ENCODE data around the gene ADGRA1. TPM values are rescaled to one million over a fixed set of nuclear protein-coding genes. Genes with fewer than 3 reads are reported as not detected.

The ADGRA1 gene
- total and polyA plus RNA-seq, 7 experiments from 2014 or later: not detected

- Histone ChIP-seq H3K4me1 (ENCODE audit: control insufficient read depth in 2 of 2, insufficient read depth in 2 of 2, low read length in 2 of 2) (no peaks in the 10 kb centered on the region), H3K36me3 (ENCODE audit: control insufficient read depth in 2 of 3, insufficient read depth in 3 of 3, low read length in 3 of 3) (no peaks in the 10 kb centered on the region), H3K27ac (ENCODE audit: low read depth, low read length) (no peak overlapping the region), H3K27me3 (ENCODE audit: control insufficient read depth in 2 of 2, insufficient read depth in 2 of 2, low read length in 2 of 2) (no peaks in the 10 kb centered on the region), H3K4me3 (ENCODE audit: low read length) (no peak overlapping the region), H3K9me3 (ENCODE audit: control insufficient read depth in 2 of 3, low read length in 3 of 3) (no peaks in the 10 kb centered on the region)
- Mint-ChIP-seq H3K4me3 (no peak overlapping the region), H3K27me3 (peaks cover 9 to 21% (median 14%) of the 10 kb centered on the region in 5 donors), H3K4me1 (peaks cover 0 to 3% (median 0%) of the 10 kb centered on the region in 7 donors), H3K9me3 (no peaks in the 10 kb centered on the region), H3K36me3 (no peaks in the 10 kb centered on the region), H3K27ac (no peak overlapping the region)
- CTCF ChIA-PET: no interaction called here
- ATAC-seq (no peak), DNase-seq (peak in 1 of 9 donors; percentile 6)
- intact Hi-C loops (cut with micrococcal nuclease): no loop called here
- POLR2A ChIA-PET: no interaction called here
Observed at GRCh38 chr10:133082685-133083421, 4.9 kb upstream of the ADGRA1 start.

GRCh38 chr10:133083422-133084100 lies 4.2 kb upstream of the ADGRA1 start:
- H3K27me3 Mint-ChIP-seq: peaks cover 9 to 21% (median 14%) of the 10 kb centered on the region in 5 donors
- no peak overlapping the region for H3K27ac Mint-ChIP-seq
- H3K27me3 ChIP-seq (ENCODE audit: control insufficient read depth in 2 of 2, insufficient read depth in 2 of 2, low read length in 2 of 2): no peaks in the 10 kb centered on the region

GRCh38 chr10:133084491-133084890 lies 3.2 kb upstream of the ADGRA1 start:
- ChIA-PET CTCF (no interaction called here), POLR2A (no interaction called here)
- ATAC-seq (no peak), DNase-seq (no peak)
- no peaks in the 10 kb centered on the region for H3K4me1 ChIP-seq (ENCODE audit: control insufficient read depth in 2 of 2, insufficient read depth in 2 of 2, low read length in 2 of 2)
- H3K27ac ChIP-seq (ENCODE audit: low read depth, low read length): no peak overlapping the region
- Mint-ChIP-seq H3K27ac (no peak overlapping the region), H3K4me1 (peaks cover 0 to 3% (median 0%) of the 10 kb centered on the region in 7 donors), H3K4me3 (no peak overlapping the region), H3K27me3 (peaks cover 9 to 28% (median 16%) of the 10 kb centered on the region in 5 donors), H3K36me3 (no peaks in the 10 kb centered on the region), H3K9me3 (no peaks in the 10 kb centered on the region)
- H3K27me3 ChIP-seq (ENCODE audit: control insufficient read depth in 2 of 2, insufficient read depth in 2 of 2, low read length in 2 of 2): no peaks in the 10 kb centered on the region
- H3K9me3 ChIP-seq (ENCODE audit: control insufficient read depth in 2 of 3, low read length in 3 of 3): no peaks in the 10 kb centered on the region
- intact Hi-C loops (cut with micrococcal nuclease): no loop called here
- H3K36me3 ChIP-seq (ENCODE audit: control insufficient read depth in 2 of 3, insufficient read depth in 3 of 3, low read length in 3 of 3): no peaks in the 10 kb centered on the region
- H3K4me3 ChIP-seq (ENCODE audit: low read length): no peak overlapping the region

More at GRCh38 chr10:133083422-133084100, 4.2 kb upstream of the ADGRA1 start:
- DNase-seq (no peak), ATAC-seq (no peak)
- ChIA-PET POLR2A (no interaction called here), CTCF (no interaction called here)
- Mint-ChIP-seq H3K9me3 (no peaks in the 10 kb centered on the region), H3K4me3 (no peak overlapping the region), H3K36me3 (no peaks in the 10 kb centered on the region), H3K4me1 (peaks cover 0 to 3% (median 0%) of the 10 kb centered on the region in 7 donors)
- H3K4me3 ChIP-seq (ENCODE audit: low read length): no peak overlapping the region
- no peaks in the 10 kb centered on the region for H3K36me3 ChIP-seq (ENCODE audit: control insufficient read depth in 2 of 3, insufficient read depth in 3 of 3, low read length in 3 of 3)
- intact Hi-C loops (cut with micrococcal nuclease): no loop called here
- no peaks in the 10 kb centered on the region for H3K9me3 ChIP-seq (ENCODE audit: control insufficient read depth in 2 of 3, low read length in 3 of 3)
- no peak overlapping the region for H3K27ac ChIP-seq (ENCODE audit: low read depth, low read length)
- H3K4me1 ChIP-seq (ENCODE audit: control insufficient read depth in 2 of 2, insufficient read depth in 2 of 2, low read length in 2 of 2): no peaks in the 10 kb centered on the region

- Mint-ChIP-seq H3K36me3 (no peaks in the 10 kb centered on the region), H3K9me3 (no peaks in the 10 kb centered on the region), H3K4me3 (no peak overlapping the region), H3K4me1 (peaks cover 0 to 3% (median 0%) of the 10 kb centered on the region in 7 donors), H3K27ac (no peak overlapping the region), H3K27me3 (peaks cover 9 to 32% (median 16%) of the 10 kb centered on the region in 5 donors)
- Histone ChIP-seq H3K27me3 (ENCODE audit: control insufficient read depth in 2 of 2, insufficient read depth in 2 of 2, low read length in 2 of 2) (no peaks in the 10 kb centered on the region), H3K4me1 (ENCODE audit: control insufficient read depth in 2 of 2, insufficient read depth in 2 of 2, low read length in 2 of 2) (no peaks in the 10 kb centered on the region), H3K36me3 (ENCODE audit: control insufficient read depth in 2 of 3, insufficient read depth in 3 of 3, low read length in 3 of 3) (no peaks in the 10 kb centered on the region), H3K9me3 (ENCODE audit: control insufficient read depth in 2 of 3, low read length in 3 of 3) (no peaks in the 10 kb centered on the region), H3K27ac (ENCODE audit: low read depth, low read length) (no peak overlapping the region), H3K4me3 (ENCODE audit: low read length) (no peak overlapping the region)
- intact Hi-C loops (cut with micrococcal nuclease): no loop called here
- no peak for DNase-seq
- ChIA-PET CTCF (no interaction called here), POLR2A (no interaction called here)
- ATAC-seq: no peak
Observed at GRCh38 chr10:133085251-133086125, 2.2 kb upstream of the ADGRA1 start.

GRCh38 chr10:133086247-133086646 lies 1.5 kb upstream of the ADGRA1 start:
- Histone ChIP-seq H3K27ac (ENCODE audit: low read depth, low read length) (no peak overlapping the region), H3K9me3 (ENCODE audit: control insufficient read depth in 2 of 3, low read length in 3 of 3) (no peaks in the 10 kb centered on the region), H3K36me3 (ENCODE audit: control insufficient read depth in 2 of 3, insufficient read depth in 3 of 3, low read length in 3 of 3) (no peaks in the 10 kb centered on the region), H3K4me3 (ENCODE audit: low read length) (no peak overlapping the region), H3K4me1 (ENCODE audit: control insufficient read depth in 2 of 2, insufficient read depth in 2 of 2, low read length in 2 of 2) (no peaks in the 10 kb centered on the region), H3K27me3 (ENCODE audit: control insufficient read depth in 2 of 2, insufficient read depth in 2 of 2, low read length in 2 of 2) (no peaks in the 10 kb centered on the region)
- Mint-ChIP-seq H3K27me3 (peaks cover 13 to 32% (median 19%) of the 10 kb centered on the region in 5 donors), H3K4me3 (no peak overlapping the region), H3K36me3 (no peaks in the 10 kb centered on the region), H3K4me1 (peaks cover 0 to 3% (median 0%) of the 10 kb centered on the region in 7 donors), H3K27ac (no peak overlapping the region), H3K9me3 (no peaks in the 10 kb centered on the region)
- CTCF ChIA-PET: no interaction called here
- POLR2A ChIA-PET: no interaction called here
- intact Hi-C loops (cut with micrococcal nuclease): no loop called here
- no peak for ATAC-seq
- DNase-seq: no peak

- ChIA-PET CTCF (no interaction called here), POLR2A (no interaction called here)
- Mint-ChIP-seq H3K27me3 (peaks cover 15 to 32% (median 20%) of the 10 kb centered on the region in 5 donors), H3K36me3 (no peaks in the 10 kb centered on the region), H3K4me3 (peak overlapping the region in 5 of 10 donors; percentile 25 to 65 (median 30)), H3K9me3 (no peaks in the 10 kb centered on the region), H3K4me1 (peaks cover 0 to 3% (median 0%) of the 10 kb centered on the region in 7 donors), H3K27ac (no peak overlapping the region)
- Histone ChIP-seq H3K27me3 (ENCODE audit: control insufficient read depth in 2 of 2, insufficient read depth in 2 of 2, low read length in 2 of 2) (no peaks in the 10 kb centered on the region), H3K36me3 (ENCODE audit: control insufficient read depth in 2 of 3, insufficient read depth in 3 of 3, low read length in 3 of 3) (no peaks in the 10 kb centered on the region), H3K4me1 (ENCODE audit: control insufficient read depth in 2 of 2, insufficient read depth in 2 of 2, low read length in 2 of 2) (no peaks in the 10 kb centered on the region), H3K4me3 (ENCODE audit: low read length) (no peak overlapping the region), H3K9me3 (ENCODE audit: control insufficient read depth in 2 of 3, low read length in 3 of 3) (no peaks in the 10 kb centered on the region), H3K27ac (ENCODE audit: low read depth, low read length) (no peak overlapping the region)
- intact Hi-C loops (cut with micrococcal nuclease): no loop called here
- ATAC-seq: no peak
- no peak for DNase-seq
Observed at GRCh38 chr10:133087045-133087678, 562 bp upstream of the ADGRA1 start.

Measured in naive thymus-derived CD4-positive, alpha-beta T cell (primary cell).